ENCODE measurements around the gene ZNF581.

ZNF581 gene

GRCh38 chr19:55679343-55680257 is 36.2 kb downstream of the ZNF581 start:
- no peak overlapping the region for H3K4me3 ChIP-seq (ENCODE audit: low read depth, low read length)
- DNase-seq (ENCODE audit: low read depth), result no peak

DNA sequence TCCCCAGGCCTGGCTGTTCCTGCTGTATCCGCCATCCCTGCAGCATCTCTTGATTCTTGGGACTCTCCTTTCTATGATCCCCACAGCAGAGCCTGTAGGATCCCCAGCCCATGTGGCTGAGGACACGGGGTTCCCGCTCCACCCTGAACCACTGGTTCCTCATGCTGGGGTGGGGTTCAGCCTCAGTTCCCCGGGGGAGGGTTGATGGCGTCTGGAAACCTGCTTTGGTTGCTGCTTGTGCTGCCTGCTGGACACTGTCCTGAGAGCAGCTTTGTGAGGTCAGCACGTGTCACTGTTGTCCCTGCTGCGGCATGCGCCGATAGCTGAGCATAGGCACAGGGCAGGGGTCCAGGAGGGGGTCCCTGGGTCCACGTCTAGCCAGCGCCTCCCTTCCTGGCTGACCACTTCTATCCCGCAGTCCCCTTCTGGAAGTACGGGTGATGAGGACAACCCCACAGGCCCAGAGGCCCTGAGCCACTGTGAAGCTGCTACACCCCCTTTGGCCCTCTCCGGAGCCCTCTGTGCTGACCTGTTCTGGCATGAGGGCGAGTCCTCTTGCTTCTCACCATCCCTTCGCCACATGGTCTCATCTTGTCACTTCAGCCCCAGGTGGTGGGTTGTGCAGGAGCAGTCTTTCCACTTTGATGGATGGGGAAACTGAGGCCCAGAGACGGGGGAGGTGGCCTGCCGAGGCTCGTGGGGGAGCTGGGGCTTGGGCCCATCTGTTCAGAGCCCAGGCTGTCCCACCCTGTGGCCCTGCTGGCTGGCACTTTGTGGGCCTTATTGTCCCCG is 37.1 kb downstream of the ZNF581 start:
- TF ChIP-seq, protein P1, sequence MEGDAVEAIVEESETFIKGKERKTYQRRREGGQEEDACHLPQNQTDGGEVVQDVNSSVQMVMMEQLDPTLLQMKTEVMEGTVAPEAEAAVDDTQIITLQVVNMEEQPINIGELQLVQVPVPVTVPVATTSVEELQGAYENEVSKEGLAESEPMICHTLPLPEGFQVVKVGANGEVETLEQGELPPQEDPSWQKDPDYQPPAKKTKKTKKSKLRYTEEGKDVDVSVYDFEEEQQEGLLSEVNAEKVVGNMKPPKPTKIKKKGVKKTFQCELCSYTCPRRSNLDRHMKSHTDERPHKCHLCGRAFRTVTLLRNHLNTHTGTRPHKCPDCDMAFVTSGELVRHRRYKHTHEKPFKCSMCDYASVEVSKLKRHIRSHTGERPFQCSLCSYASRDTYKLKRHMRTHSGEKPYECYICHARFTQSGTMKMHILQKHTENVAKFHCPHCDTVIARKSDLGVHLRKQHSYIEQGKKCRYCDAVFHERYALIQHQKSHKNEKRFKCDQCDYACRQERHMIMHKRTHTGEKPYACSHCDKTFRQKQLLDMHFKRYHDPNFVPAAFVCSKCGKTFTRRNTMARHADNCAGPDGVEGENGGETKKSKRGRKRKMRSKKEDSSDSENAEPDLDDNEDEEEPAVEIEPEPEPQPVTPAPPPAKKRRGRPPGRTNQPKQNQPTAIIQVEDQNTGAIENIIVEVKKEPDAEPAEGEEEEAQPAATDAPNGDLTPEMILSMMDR (conservative IDR thresholded peaks at IDR 0.05; ENCODE audit: low read depth, low read length), result no peak

More at GRCh38 chr19:55679343-55680257, 36.2 kb downstream of the ZNF581 start:
- TF ChIP-seq, protein P1 (conservative IDR thresholded peaks at IDR 0.05; ENCODE audit: low read depth, low read length), result no peak

DNA sequence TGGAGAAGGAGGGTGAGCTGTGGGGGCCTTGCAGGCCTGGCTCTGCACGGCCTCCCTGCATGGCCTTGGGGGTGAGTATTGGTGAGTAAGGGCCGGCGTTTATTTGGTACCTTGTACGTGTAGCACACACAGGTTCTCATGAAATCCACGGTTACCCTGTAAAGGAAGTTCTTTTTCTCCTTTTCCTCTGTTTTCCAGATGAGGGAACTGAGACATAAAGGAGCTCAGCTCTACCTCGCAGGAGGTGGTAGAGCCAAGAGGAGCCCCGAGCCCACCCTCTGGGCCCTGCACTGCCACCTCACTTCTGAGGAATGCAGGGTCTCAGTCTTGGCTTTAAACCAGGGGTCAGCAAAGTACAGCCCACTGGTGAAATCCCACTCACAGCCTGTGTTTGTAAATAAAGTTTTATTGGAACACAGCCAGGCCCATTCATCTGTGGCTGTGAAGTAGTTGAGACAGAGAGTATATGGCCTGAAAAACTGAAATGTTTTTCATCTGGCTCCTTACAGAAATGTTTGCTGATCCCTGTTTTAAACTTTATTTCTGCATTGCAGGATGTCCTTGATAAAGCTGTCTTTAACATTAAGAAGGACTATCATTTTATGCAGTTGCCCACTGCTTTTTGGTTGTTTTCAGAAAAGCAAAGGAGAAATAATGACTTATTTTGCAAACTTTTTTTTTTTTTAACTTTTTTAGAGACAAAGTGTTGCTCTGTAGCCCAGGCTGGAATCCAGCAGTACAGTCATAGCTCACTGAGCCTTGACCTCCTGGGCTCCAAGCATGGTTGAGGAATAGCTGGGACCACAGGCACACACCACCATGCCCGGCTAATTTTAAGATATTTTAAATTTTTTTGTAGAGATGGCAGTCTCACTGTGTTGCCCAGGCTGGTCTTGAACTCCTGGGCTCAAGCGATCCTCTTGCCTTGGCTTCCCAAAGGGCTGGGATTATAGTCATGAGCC is 38.0 kb downstream of the ZNF581 start:
- TF ChIP-seq, protein P1 (conservative IDR thresholded peaks at IDR 0.05; ENCODE audit: low read depth, low read length), result no peak
- peak; percentile 59 for DNase-seq (ENCODE audit: low read depth)
- H3K4me3 ChIP-seq (ENCODE audit: low read depth, low read length), result no peak overlapping the region

More for the DNA sequence above, 37.1 kb downstream of the ZNF581 start:
- DNase-seq (ENCODE audit: low read depth), result no peak
- no peak overlapping the region for H3K4me3 ChIP-seq (ENCODE audit: low read depth, low read length)

GRCh38 chr19:55683449-55684261 is 40.2 kb downstream of the ZNF581 start:
- TF ChIP-seq, protein P1 (conservative IDR thresholded peaks at IDR 0.05; ENCODE audit: low read depth, low read length), result no peak
- no peak for DNase-seq (ENCODE audit: low read depth)
- no peak overlapping the region for H3K4me3 ChIP-seq (ENCODE audit: low read depth, low read length)

- TF ChIP-seq, protein P1 (conservative IDR thresholded peaks at IDR 0.05; ENCODE audit: low read depth, low read length), result no peak
- DNase-seq (ENCODE audit: low read depth), result no peak
- no peak overlapping the region for H3K4me3 ChIP-seq (ENCODE audit: low read depth, low read length)
Observed at GRCh38 chr19:55684946-55685681, 41.7 kb downstream of the ZNF581 start.
